ENCODE data around the gene MYO1B.

Gene MYO1B

DNA sequence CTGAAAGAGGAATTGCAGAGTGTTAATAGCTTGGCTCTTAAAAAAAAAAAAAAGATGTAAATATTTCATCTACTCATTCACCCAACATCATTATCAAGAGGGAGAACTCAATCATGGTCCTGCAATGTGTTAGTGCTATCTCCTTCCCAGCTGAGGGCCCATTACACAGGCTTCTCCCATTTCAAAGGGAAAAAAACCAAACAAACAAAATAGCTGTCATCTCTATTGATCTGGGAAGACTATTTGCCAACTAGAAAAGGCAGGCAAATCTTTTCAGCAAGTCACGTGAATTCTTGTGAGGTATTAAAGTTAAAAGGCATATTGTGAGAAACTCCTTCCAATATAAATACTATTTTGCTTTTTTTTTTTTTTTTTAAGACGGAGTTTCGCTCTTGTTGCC lies 194.3 kb downstream of the MYO1B start:
- no peak for DNase-seq (ENCODE audit: low read depth, low spot score)
- no peak for TF ChIP-seq CTCF (IDR thresholded peaks at IDR 0.05; ENCODE audit: low read depth, low read length)
- in situ Hi-C loops (cut with HindIII; ENCODE audit: low sequenced_read_pairs) = no loop called here
- no peak overlapping the region for H3K4me3 ChIP-seq (ENCODE audit: low read depth, low read length)

- no peak overlapping the region for H3K4me3 ChIP-seq (ENCODE audit: low read depth, low read length)
- no peak for TF ChIP-seq CTCF (IDR thresholded peaks at IDR 0.05; ENCODE audit: low read depth, low read length)
- in situ Hi-C loops (cut with HindIII; ENCODE audit: low sequenced_read_pairs) = no loop called here
- no peak for DNase-seq (ENCODE audit: low read depth, low spot score)
Observed at GRCh38 chr2:191441496-191442214, 196.5 kb downstream of the MYO1B start.

- no peak overlapping the region for H3K4me3 ChIP-seq (ENCODE audit: low read depth, low read length)
- in situ Hi-C loops (cut with HindIII; ENCODE audit: low sequenced_read_pairs) = no loop called here
Observed at GRCh38 chr2:191443446-191443845, 198.2 kb downstream of the MYO1B start.

GRCh38 chr2:191446910-191447309 lies 201.7 kb downstream of the MYO1B start:
- no peak for TF ChIP-seq CTCF (IDR thresholded peaks at IDR 0.05; ENCODE audit: low read depth, low read length)
- H3K4me3 ChIP-seq (ENCODE audit: low read depth, low read length) = no peak overlapping the region
- DNase-seq (ENCODE audit: low read depth, low spot score) = no peak
- in situ Hi-C loops (cut with HindIII; ENCODE audit: low sequenced_read_pairs) = no loop called here

More at GRCh38 chr2:191443446-191443845, 198.2 kb downstream of the MYO1B start:
- no peak for DNase-seq (ENCODE audit: low read depth, low spot score)
- no peak for TF ChIP-seq CTCF (IDR thresholded peaks at IDR 0.05; ENCODE audit: low read depth, low read length)

GRCh38 chr2:191451116-191451515 lies 205.9 kb downstream of the MYO1B start:
- no peak for DNase-seq (ENCODE audit: low read depth, low spot score)
- in situ Hi-C loops (cut with HindIII; ENCODE audit: low sequenced_read_pairs) = no loop called here
- no peak overlapping the region for H3K4me3 ChIP-seq (ENCODE audit: low read depth, low read length)
- TF ChIP-seq CTCF (IDR thresholded peaks at IDR 0.05; ENCODE audit: low read depth, low read length) = no peak

DNA sequence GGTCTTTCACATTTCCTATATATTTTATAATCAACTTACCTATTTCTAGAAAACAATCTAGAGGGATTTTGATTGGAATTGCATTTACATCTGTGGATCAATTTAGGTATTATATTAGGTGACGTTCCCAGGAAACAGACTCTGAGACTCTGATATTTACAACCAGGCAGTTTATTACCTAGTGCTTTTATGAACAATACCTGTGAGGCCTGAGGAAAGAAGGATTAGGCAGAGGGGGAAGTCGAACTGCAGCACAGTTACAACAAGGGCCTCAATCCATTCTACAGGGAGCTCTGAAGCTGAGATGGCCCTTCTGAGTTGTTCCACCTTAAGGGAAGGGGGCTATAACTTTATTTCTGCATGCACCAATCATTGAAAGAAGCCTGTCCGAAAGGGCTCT lies 206.9 kb downstream of the MYO1B start:
- no peak for TF ChIP-seq CTCF (IDR thresholded peaks at IDR 0.05; ENCODE audit: low read depth, low read length)
- no peak for DNase-seq (ENCODE audit: low read depth, low spot score)
- H3K4me3 ChIP-seq (ENCODE audit: low read depth, low read length) = no peak overlapping the region
- in situ Hi-C loops (cut with HindIII; ENCODE audit: low sequenced_read_pairs) = no loop called here

Data from astrocyte of the spinal cord (primary cell).